GM18498 (cell line): ENCODE data around the gene GSTM3.
"Not testable (repeated sequence)": the region's sequence is repeated elsewhere in the genome, so short reads cannot be mapped to it uniquely, and the experiment has no call there.

ENCODE experiments used
- ATAC-seq: cut with Tn5 transposase; IDR thresholded peaks from one replicate; pipeline ENCODE4 v1.9.1; 2021; ENCODE audit warnings: mild to moderate bottlenecking, moderate library complexity; ENCODE audit not compliant: unreplicated experiment

The GSTM3 gene

DNA sequence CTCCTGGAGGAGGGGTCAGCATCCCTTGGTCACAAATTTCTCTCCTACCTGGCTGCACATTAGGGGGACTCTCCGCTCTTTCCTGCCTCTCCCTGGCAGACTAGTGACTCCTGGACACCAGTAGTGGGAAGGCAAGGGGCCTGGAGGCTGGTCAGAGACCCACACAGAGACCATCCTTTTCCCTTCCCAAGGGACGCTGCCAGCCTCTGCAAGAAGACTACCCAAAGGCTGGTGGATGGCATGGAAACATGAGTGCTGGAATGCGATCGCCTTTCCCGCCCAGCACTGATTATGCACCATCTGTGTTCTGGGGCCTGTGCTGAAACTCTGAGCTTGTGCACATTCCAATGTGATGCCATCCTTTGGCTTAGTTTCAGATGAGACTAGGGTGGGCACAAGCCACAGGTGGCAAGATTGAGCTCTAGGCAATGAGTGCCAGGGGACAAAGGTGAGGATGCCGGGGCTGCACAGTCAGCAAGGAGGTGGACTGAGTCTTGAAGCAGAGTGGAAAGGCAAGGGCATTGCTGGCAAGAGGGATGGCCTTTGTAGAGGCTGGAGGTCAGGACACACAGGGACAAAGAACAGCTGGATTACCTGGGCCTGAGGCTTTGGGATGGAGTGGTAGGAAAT, 35.5 kb upstream of the GSTM3 start:
- ATAC-seq, result no peak

DNA sequence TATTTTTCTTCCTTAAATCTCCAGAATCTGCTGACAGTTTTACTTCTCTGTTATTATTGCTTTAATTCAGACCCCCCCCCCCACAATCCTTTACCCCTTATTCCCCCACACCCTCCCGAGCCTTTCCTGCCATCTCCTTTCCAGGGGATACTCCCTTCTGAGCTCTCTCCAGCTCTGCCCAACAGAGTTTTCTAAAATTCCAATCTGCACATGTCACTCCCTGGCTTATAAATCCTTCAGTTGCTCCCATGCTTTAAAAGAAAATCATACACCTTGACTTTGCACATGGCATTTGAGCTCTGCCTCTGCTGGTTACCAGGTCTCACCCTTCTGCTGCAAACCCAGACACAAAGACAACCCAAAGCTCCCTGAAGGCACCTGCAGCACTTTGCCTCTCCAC, 34.6 kb upstream of the GSTM3 start:
- no peak for ATAC-seq

DNA sequence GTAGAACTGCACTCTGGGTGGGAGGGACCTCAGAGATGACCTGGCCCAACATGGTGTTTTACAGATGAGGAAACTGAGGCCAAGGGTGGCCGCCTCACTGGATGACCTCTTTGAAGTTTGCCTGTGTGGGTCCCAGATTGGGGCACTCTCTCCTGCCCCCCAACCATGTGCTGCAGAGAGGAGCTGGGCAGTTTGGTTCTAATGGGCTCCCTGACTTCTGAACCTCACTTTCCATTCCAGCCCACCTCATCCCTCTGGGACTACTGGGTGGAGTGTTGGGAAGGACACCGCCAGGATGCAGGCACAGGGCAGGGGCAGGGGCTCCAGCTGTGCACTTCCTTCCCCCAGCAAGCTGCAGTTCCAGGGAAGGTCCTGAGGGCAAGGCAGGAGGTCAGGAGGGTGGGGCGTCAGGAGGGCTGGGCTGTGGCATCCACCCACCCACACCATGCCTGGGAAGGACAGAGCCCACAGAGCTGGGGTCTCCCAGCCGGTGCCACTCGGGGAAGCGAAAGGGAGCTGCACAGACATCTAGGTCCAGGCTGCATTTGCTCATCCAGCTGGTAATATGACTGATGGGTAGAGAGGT, 33.2 kb upstream of the GSTM3 start:
- ATAC-seq, result no peak

DNA sequence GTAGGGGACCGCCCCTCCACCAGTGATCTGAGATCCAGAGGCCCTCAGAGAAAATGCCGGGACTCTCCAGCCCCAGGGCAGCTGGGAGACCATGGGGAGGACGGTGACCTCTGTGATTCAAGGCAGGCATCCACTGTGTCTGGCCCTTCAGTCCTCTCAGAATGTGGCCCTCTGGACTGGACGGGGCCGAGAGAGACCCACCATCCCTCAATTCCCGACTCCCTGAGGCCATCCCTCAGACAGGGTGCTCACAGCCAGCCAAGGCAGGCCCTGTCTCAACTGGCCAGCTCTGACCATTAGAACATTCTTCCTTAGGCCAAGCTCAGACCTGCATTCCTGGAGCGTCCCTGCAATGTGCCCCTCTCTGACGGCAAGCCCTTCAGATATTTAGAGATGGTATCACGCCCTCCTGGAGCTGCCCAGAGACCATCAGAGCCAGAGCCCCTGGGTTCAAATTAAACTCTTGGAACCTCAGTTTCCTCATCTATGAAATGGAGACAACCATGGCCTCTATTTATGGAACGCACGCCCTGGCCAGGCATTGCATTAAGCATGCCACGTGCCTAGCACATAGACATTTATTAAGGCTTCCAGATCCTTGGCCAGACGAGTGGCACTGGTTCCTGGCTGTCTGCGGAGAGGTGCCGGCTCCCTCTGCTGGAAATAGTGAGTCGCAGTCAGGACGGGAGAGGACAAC, 32.5 kb upstream of the GSTM3 start:
- ATAC-seq, result no peak

DNA sequence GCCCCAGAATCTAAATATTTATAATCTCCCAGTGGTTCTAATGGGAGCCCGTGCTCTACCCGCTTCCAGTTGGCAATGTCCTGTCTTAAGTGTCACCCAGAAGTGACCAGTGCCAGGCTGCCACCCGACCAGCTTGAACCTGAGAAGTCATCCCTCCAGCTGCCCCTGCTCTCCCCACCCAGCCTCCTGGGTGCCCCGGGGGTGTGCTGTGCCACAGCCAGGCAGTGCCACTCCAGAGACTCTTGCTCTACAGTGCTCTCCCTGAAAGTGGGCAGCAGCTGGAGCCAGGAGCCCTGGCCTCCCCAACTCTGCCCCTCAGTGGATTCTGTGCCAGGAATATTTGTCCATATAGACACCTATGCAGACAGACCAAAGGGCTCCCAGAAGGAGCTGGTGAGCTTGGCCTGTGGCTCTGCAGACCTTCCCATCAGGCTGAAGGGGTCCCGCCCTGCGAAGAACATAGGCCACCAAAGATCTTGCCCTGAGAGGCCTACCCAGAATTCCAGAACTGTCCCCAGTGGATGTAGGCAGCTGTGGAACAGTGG, 31.9 kb upstream of the GSTM3 start:
- ATAC-seq, result no peak

DNA sequence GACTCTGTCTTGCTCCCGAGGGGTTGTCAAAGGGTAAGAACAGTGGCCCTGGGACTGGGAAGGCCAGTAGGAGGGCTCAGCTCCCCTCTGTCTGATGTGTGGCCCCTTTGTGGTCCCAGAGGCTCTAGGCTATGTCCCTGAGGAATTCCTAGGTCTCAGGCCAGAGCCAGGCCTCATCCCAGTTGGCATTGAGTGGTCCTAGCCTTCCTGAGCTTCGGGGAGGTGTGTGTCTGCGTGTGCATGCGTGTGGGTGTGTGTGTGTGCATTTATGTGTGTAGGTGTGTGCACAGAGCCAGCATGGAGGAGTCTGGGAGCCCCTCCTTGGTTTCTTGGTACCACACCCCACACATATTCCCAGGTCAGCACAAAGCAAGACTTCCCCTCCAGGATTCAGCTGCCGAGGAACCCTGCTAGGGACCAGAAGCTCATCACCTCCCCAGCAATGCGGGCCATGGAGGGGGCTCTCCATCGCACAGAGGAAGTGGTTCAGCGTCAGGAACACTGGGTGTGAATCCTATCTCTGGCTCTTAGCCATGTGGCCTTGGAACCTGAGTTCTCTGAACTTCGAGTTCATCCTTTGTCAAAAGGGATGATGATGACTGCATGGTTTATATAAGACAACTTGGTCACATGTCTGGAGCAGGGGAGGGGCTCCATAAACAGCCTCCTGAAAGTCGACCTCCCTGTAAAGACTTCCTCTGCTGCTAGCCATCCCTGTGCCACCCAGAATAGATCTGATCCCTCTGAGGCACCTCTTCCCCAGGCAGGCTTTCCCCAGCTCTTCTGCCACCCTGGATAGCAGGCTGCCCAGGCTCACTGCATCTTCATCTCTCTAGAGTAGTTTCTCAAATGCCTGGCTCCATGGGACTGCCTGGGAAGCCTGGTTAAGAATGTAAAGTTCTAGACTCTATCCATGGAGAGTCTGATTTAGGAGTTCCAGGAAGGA, 31.1 kb upstream of the GSTM3 start:
- ATAC-seq, result no peak

DNA sequence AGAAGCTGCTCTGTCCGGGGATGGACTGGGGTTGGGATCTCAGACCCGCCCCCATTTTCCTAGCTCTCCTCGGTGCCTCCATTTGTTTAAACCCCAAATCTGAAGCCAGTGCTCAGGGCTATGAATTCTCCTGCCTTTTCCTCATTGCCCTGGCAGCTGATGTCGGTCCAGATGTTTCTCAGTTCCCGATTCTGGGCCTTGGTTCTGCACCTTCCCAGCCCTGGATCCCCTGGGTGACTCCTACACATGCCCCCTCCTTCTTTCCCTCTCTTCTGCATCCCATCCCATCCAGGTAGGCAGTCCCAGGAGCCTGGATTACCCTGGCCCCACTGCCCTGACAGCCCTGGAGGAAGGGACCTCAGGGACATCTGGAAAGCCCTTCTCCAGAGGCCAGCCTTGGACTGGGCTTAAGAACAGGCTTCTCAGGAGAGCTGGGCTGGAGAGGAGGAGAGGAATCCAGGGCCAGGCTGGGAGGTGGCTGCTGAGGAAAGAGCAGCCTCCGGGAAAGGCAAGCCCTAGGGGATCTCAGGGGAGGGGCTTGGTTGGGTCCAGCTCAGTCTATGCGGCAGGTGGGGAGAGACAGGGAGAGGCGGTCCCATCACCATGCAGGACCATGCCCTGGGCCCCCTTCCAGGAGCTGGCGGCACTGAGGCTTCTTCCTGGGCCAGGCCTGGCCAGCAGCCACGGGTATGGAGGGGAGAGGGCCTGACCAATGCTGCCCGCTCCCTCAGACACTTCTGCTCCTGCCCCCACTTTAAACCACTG, 29.7 kb upstream of the GSTM3 start:
- ATAC-seq, result no peak

DNA sequence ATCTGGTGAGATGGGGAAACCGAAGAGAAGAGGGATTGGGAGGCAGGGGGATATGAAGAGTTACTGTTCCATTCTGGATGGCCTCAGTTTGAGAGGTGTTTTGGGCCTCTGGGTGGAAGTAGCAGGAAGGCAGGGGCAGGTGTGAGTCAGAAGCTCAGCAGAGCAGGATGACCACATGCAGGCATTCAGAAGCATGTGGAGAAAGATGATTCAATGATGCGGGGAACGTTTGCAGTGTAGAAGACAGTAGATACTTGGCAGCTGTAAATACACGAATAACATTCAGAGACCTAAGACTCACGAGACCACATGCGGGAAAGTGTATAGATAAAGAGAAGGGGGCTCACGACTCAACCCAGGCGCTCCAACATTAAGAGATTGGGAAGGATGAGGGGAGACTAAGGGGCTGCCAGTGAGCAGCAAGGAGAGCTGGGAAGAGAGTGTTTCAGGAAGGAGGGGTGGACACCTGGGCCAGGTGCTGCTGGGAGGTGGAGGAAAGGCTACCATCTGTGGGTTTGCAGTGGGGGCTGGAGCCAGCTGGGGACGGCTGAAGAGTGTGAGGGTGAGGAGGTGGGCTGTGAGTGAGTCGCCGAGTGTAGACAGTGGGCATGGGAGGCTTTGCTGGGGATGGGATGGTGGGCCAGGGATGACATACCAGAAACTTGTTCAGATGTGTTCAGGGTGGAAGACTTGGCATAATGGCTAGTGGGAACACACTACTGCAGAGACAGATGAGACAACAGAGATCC, 28.7 kb upstream of the GSTM3 start:
- no peak for ATAC-seq

DNA sequence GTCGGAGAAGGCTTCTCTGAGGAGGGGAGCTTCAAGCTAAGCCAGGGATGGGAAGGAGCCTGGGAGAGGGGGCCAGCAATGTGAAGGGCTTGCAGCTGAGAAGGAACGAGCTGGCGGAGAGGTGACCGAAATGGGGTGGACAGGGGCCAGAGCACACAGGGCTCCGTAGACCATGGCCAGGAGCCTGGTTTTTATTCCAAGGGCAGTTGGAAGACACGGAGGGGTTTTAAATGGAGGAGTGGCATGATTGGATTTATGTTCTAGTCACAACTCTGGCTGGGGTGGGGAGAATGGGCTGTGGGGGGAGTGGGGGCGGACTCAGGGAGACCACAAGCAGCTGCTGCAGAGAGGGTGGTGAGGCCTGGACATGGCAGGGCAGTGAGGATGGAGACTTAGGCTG, 28.0 kb upstream of the GSTM3 start:
- ATAC-seq, result no peak

DNA sequence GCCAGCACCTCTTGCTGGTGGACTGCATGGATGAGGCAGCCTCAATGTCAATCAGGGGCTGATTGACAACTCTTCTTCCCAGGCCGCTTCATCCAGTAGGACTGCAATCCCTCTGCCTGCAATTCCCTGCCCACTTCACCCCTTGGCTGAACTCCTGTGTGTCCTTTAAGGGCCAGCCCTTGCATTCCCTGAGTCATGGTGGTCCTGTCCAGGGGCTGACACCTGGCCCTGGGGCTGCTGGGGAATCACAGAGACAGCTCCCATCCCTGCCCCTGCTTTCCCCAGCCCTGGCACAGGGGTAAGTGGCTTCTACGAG, 27.5 kb upstream of the GSTM3 start:
- no peak for ATAC-seq

DNA sequence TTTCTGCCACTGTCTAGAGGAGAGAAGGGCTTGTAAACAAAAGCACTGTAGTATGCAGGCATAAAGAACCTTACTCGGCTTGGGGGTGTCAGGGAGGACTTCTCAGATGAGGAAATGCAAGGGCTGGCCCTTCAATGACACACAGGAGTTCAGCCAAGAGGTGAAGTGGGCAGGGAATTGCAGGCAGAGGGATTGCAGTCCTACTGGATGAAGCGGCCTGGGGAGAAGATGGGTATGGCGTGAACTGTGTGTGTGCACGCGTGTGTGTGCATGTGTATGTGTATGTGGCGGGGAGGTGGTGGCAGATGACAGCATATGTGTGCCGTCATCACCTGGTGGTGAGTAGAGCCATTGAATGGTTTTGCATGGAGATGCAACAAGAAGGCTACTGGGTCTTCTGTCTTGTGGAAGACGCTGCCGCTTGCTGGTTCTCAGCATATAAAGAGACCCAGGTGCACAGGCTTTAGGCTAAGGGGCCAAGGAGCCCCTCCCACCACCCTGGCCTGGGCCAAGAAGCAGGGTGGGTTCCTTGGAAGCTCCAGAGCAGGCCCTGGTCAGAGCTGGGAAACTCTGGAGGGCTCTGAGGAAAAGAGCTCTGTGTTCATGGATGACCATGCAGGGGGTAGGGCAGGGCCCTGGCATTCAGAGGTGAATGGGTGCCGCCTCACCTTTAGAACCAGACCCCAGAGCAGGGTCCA, 26.9 kb upstream of the GSTM3 start:
- ATAC-seq, result no peak

DNA sequence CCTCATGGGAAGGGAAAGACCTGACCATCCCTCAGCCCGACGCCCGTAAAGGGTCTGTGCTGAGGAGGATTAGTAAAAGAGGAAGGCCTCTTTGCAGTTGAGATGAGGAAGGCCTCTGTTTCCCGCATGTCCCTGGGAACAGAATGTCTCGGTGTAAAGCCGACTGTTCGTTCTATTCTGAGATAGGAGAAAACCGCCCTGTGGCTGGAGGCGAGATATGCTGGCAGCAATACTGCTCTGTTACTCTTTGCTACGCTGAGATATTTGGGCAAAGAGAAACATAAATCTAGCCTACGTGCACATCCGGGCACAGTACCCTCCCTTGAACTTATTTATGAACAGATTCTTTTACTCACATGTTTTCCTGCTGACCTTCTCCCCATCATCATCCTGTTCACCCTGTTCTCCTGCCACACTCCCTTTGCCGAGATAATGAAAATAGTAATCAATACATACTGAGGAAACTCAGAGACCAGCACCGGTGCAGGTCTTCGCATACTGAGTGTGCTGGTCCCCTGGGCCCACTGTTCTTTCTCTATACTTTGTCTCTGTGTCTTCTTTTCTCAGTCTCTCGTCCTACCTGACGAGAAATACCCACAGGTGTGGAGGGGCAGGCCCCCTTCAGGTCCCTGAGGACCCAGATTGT, 26.3 kb upstream of the GSTM3 start:
- not testable (repeated sequence) for ATAC-seq

DNA sequence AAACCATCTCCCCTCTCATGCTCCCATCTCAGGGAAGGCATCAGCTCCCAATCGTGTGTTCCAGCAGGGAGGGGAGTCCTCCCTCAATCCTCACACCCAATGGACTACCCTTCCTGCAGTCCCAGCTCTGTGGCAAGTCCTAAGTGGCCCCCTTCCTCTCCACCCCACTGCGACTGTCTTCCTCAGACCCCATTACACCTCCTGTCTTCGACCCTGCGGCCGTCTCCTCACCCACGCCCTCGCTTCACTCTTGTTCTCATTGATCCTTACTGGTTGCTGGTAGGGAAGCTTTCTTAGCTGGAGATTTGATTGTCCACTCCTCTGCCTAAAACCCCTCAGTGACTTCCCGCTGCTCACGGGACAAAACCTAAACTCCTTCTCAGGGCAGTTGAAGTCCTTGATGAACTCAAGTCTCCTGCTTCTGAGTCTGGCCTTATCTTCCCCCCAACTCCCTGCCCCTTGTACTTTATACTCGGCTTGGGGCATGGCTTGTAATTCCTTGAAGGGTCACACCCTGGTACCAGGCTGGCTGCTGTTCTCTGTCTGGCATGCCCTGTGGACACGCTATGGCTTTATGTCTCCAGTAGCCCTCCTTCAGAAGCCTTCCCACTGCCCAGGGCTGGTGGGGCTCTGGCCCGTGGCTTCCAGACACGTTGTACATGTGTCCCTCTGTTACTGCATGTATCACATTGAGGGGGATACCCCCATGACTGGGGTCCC, 25.2 kb upstream of the GSTM3 start:
- no peak for ATAC-seq

DNA sequence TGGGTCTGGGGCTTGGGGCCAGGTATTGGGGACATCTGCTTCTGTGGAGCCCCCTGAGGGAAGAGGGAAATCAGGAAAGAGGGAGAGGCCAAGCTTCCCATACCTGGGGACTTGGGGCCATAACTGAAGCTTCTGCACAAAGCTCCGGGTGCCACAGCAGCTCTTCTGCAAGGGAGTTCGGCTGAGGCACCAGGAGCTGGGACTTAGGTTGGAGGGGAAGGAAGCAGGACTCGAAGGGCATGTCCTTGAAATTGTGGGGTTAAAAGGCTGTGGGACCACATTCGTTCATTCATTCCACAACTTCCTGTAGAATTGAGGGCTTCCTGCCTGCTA, 24.6 kb upstream of the GSTM3 start:
- no peak for ATAC-seq

DNA sequence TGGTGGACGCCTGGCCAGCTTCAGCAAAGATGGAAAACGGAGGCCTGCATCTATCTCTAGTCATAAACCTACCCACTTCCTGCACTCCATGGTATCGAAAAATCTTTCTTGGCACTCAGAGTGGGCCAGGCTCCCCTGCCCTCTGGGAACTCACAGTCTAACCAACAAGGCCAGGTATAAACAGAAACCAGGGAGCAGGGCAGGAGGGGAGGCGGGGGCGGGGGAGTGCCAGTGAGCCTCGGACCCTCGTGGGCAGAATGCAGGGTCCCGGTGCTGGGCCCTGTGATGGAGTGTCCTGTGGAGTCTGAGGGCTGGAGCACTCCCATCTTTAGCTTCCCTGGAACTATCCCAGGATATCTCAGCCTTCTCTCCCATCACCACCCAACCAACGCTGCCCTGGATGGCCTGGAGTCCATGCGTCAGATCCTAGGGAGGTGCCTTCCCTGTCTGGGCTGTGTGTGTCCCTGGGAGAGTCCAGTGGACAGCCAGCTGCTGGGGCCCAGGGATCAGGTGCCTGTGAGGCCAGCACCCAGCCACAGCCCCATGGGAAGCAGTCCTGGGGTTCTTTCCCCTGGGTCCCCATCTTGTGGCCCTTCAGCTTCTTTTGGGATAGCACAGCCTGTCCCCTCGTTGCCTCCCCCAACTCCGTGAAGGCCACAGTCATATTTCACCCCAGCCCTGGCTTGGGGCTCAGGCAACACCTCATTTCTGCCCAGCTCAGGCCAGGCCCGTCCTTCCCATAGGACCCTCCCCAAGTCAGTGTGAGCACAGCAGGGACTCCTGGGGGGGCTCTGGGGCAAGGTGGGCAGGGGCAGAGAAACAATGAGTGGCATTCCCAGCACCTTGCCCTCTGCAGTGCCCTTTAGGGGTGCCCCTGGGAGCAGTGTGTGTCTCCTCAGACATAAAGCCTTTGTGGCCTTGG, 24.0 kb upstream of the GSTM3 start:
- ATAC-seq, result no peak

DNA sequence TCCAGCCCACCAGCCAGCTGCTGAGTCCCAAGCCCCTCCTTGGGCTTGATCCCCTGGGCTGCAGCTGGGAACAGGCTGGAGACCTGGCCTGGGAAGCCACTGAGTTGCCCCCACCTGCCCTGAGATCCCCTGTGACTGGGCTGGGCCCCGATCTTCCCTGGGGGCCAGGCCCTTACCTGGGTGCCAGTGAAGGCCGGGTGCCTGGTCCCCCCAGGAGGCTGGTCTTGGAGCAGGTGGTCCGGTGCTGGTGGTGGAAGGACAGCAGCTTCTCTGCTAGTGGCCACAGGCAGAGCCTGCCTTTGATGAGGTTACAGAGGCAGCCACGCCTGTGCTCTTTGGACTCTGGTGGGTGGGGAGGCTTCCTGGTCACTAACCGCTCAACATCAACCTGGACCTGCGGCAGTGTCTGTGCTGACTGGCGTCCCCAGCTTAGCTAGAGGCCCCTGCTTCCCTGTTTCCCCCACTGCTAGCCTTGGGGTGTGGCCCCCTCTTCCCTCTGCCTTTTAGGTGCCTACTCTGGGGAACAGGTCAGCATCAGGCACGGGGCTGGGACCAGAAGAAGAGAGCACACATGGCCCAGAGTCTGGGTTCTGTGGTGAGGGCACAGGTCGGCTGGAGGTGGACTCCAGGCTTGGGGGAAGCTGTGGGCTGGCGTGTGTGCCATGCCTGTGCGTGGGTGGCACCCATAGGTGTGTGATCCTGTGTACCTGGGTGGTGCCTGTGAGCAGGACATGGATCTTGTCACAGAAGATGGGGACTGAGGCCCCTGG, 23.0 kb upstream of the GSTM3 start, which contains the start of gene EPS8L3:
TSS of gene EPS8L3 (minus strand) at position 278 of the 770 bp plus-strand sequence. CDS start 2,174 bp downstream, outside the sequence.
- no peak for ATAC-seq
